Endodermal cell (in vitro differentiated cells): Measurements from ENCODE around the gene RBM47. TPM values are rescaled to one million over a fixed set of nuclear protein-coding genes. Genes with fewer than 3 reads are reported as not detected.

Source experiments
- DNase-seq: peaks from one replicate; pipeline ENCODE4 v3.0.0-alpha.2; 2017
- H3K27ac ChIP-seq: 2 replicates; pipeline ENCODE4 v1.5.1; 2013; ENCODE audit warnings: mild to moderate bottlenecking, low read depth, low read length, moderate library complexity
- H3K27me3 ChIP-seq: 2 replicates; pipeline ENCODE4 v1.6.1; 2013; ENCODE audit warnings: mild to moderate bottlenecking, low read length, moderate library complexity; ENCODE audit not compliant: insufficient read depth, control insufficient read depth, poor library complexity, severe bottlenecking
- H3K36me3 ChIP-seq: 2 replicates; pipeline ENCODE4 v1.7.0; 2013; ENCODE audit warnings: mild to moderate bottlenecking, low read length, moderate library complexity; ENCODE audit not compliant: control insufficient read depth, insufficient read depth
- H3K4me1 ChIP-seq: one replicate; pipeline ENCODE4 v1.7.0; 2013; ENCODE audit warnings: low read length; ENCODE audit not compliant: control insufficient read depth, insufficient read depth
- H3K4me3 ChIP-seq: 2 replicates; pipeline ENCODE4 v1.5.1; 2013; ENCODE audit warnings: mild to moderate bottlenecking, low read length, moderate library complexity
- H3K9ac ChIP-seq: 2 replicates; pipeline ENCODE4 v1.6.1; 2013; ENCODE audit warnings: mild to moderate bottlenecking, low read length, moderate library complexity; ENCODE audit not compliant: poor library complexity, severe bottlenecking; ENCODE audit errors: extremely low read depth
- H3K9me3 ChIP-seq: 2 replicates; pipeline ENCODE4 v1.6.1; 2013; ENCODE audit warnings: mild to moderate bottlenecking, low read length, moderate library complexity; ENCODE audit not compliant: control insufficient read depth
- H3K27ac Mint-ChIP-seq: 2 replicates; pipeline ENCODE4 v1.8.0; 2020; ENCODE audit warnings: mixed read lengths
- H3K27me3 Mint-ChIP-seq: 2 replicates; pipeline ENCODE4 v1.8.0; 2021; ENCODE audit warnings: mild to moderate bottlenecking, mixed read lengths; ENCODE audit not compliant: insufficient read depth
- H3K36me3 Mint-ChIP-seq: 2 replicates; pipeline ENCODE4 v1.8.0; 2020; ENCODE audit warnings: low read depth, mixed read lengths
- H3K4me1 Mint-ChIP-seq: 2 replicates; pipeline ENCODE4 v1.8.0; 2020; ENCODE audit warnings: mixed read lengths
- H3K4me3 Mint-ChIP-seq: 2 replicates; pipeline ENCODE4 v1.8.0; 2020; ENCODE audit warnings: mild to moderate bottlenecking, moderate library complexity, mixed read lengths
- H3K9me3 Mint-ChIP-seq: 2 replicates; pipeline ENCODE4 v1.8.0; 2020; ENCODE audit warnings: mild to moderate bottlenecking, mixed read lengths
- WGBS, 2 experiments: methylation state at CpG; one replicate each; pipeline versions ENCODE4 v1.1.5 to v1.1.7; 2013; ENCODE audit warnings: missing lambda C conversion rate in 2 of 2, mixed read lengths in 1 of 2; ENCODE audit not compliant: insufficient coverage in 1 of 2, insufficient read length in 1 of 2; 5-methylcytosine and 5-hydroxymethylcytosine counted together
- total RNA-seq, 2 donors: library from RNA; stranded (reverse); fragmentation: NEBNext Ultra II Directional in 1 of 2; extraction: Animal tissue kit (Norgen Biotek cat#: 25700) in 1 of 2; gene quantifications; 2 replicates in 1 of 2; 3 replicates in 1 of 2; pipeline ENCODE4 v1.2.1, GENCODE V29; 2021
- TF ChIP-seq, protein P1 (sequence below): fragments of 200-600 bp; sonication (generic); conservative IDR thresholded peaks from 2 replicates; pipeline ENCODE4 v1.5.0; 2021; ENCODE audit warnings: antibody characterized with exemption, mild to moderate bottlenecking

Gene RBM47
- total RNA-seq, 2 donors from 2014 or later: 71.7 to 90.6 TPM

GRCh38 chr4:40585201-40585799 lies 44.4 kb downstream of the RBM47 start:
- Histone ChIP-seq H3K27me3 (no peaks in the 10 kb centered on the region), H3K27ac (no peak overlapping the region), H3K4me3 (no peak overlapping the region), H3K36me3 (no peaks in the 10 kb centered on the region), H3K9me3 (no peaks in the 10 kb centered on the region), H3K9ac (no peak overlapping the region), H3K4me1 (peaks cover 14% of the 10 kb centered on the region)
- peaks cover 49% of the 10 kb centered on the region for H3K4me1 Mint-ChIP-seq
- H3K9me3 Mint-ChIP-seq: no peaks in the 10 kb centered on the region
- peaks cover 21% of the 10 kb centered on the region for H3K36me3 Mint-ChIP-seq
- H3K27ac Mint-ChIP-seq: no peak overlapping the region
- H3K4me3 Mint-ChIP-seq: no peak overlapping the region
- TF ChIP-seq, protein P1, sequence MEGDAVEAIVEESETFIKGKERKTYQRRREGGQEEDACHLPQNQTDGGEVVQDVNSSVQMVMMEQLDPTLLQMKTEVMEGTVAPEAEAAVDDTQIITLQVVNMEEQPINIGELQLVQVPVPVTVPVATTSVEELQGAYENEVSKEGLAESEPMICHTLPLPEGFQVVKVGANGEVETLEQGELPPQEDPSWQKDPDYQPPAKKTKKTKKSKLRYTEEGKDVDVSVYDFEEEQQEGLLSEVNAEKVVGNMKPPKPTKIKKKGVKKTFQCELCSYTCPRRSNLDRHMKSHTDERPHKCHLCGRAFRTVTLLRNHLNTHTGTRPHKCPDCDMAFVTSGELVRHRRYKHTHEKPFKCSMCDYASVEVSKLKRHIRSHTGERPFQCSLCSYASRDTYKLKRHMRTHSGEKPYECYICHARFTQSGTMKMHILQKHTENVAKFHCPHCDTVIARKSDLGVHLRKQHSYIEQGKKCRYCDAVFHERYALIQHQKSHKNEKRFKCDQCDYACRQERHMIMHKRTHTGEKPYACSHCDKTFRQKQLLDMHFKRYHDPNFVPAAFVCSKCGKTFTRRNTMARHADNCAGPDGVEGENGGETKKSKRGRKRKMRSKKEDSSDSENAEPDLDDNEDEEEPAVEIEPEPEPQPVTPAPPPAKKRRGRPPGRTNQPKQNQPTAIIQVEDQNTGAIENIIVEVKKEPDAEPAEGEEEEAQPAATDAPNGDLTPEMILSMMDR: no peak
- no peak for DNase-seq
- 83 to 93% methylated on average over 6 to 8 of the region's 8 CpGs for WGBS, 2 experiments
- no peaks in the 10 kb centered on the region for H3K27me3 Mint-ChIP-seq

- Mint-ChIP-seq H3K36me3 (peaks cover 14% of the 10 kb centered on the region), H3K27ac (no peak overlapping the region), H3K9me3 (no peaks in the 10 kb centered on the region), H3K4me3 (no peak overlapping the region), H3K27me3 (no peaks in the 10 kb centered on the region), H3K4me1 (peaks cover 49% of the 10 kb centered on the region)
- Histone ChIP-seq H3K27me3 (no peaks in the 10 kb centered on the region), H3K36me3 (no peaks in the 10 kb centered on the region), H3K27ac (no peak overlapping the region), H3K4me3 (no peak overlapping the region), H3K9ac (no peak overlapping the region), H3K9me3 (no peaks in the 10 kb centered on the region), H3K4me1 (peaks cover 14% of the 10 kb centered on the region)
- DNase-seq: no peak
- TF ChIP-seq, protein P1: no peak
- 97 to 100% methylated on average over 1 to 3 of the region's 3 CpGs for WGBS, 2 experiments
These were observed 45.0 kb downstream of the RBM47 start for GRCh38 chr4:40584517-40585141.

DNA sequence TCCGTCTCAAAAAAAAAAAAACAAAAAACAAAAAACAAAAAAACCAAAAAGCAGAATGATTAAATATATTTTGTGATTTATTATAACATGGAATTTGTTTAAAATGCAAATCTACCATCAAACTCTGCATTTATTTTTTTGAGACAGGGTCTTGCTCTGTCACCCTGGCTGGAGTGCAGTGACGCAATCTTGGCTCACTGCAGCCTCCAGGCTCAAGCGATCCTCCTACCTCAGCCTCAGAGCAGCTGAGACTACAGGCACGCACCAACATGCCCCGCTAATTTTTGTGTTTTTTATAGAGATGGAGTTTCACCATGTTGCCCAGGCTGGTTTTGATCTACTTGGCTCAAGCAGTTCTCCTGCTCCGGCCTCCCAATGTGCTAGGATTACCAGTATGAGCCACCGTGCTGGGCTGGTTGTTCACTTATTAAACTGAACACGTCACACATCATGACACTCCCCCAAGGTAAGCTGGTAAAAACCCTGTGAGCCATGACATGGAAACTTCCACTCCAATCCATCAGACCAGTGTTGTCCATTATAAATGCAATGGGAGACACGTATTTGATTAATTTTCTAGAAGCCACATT lies 45.7 kb downstream of the RBM47 start:
- Mint-ChIP-seq H3K4me3 (no peak overlapping the region), H3K27ac (no peak overlapping the region), H3K9me3 (no peaks in the 10 kb centered on the region), H3K36me3 (peaks cover 13% of the 10 kb centered on the region), H3K4me1 (peaks cover 49% of the 10 kb centered on the region), H3K27me3 (no peaks in the 10 kb centered on the region)
- no peak overlapping the region for H3K9ac ChIP-seq
- H3K9me3 ChIP-seq: no peaks in the 10 kb centered on the region
- TF ChIP-seq, protein P1: no peak
- no peak overlapping the region for H3K27ac ChIP-seq
- H3K27me3 ChIP-seq: no peaks in the 10 kb centered on the region
- WGBS, 2 experiments: 91 to 94% methylated on average over 8 of the region's 9 CpGs
- peaks cover 14% of the 10 kb centered on the region for H3K4me1 ChIP-seq
- H3K4me3 ChIP-seq: no peak overlapping the region
- DNase-seq: no peak
- H3K36me3 ChIP-seq: no peaks in the 10 kb centered on the region
